SK-N-SH (cell line): ENCODE data around the gene PRICKLE3. TPM values are rescaled to one million over a fixed set of nuclear protein-coding genes. Genes with fewer than 3 reads are reported as not detected.

Experiments used
- CTCF ChIA-PET: fragments of 300-600, 350-600 bp; formaldehyde crosslinking; extraction: SDS; loops from one replicate; lab custom pipeline; 2021; lab: Yijun Ruan, JAX
- POLR2A ChIA-PET: fragments of 350-600 bp; sonication (Branson Sonifier 250); formaldehyde crosslinking; extraction: SDS; loops from one replicate; lab custom pipeline; 2020; ENCODE audit warnings: antibody characterized with exemption, inconsistent platforms; lab: Yijun Ruan, JAX
- DNase-seq: peaks from one replicate; pipeline ENCODE4 v3.0.0; 2012
- H2AFZ ChIP-seq: fragments of 200-600 bp; sonication (generic); 2 replicates; pipeline ENCODE4 v1.8.1; 2016; ENCODE audit warnings: antibody characterized with exemption, mild to moderate bottlenecking, low read depth
- H3F3A ChIP-seq: fragments of 200-600 bp; sonication (generic); replicated peaks from 2 replicates; pipeline ENCODE3; 2016; ENCODE audit warnings: antibody characterized with exemption, mild to moderate bottlenecking; ENCODE audit not compliant: insufficient read depth
- H3K27ac ChIP-seq, 2 experiments: fragments of 200-500 bp in 1 of 2; fragments of 200-600 bp in 1 of 2; sonication (Bioruptor generic) in 1 of 2; sonication (generic), shearing (Covaris generic) in 1 of 2; 2 replicates each; pipeline versions ENCODE4 v1.5.1 to v1.6.1; 2014 to 2016; ENCODE audit warnings: low read depth in 2 of 2, inconsistent platforms in 1 of 2, low read length in 1 of 2, mild to moderate bottlenecking in 1 of 2, mixed read lengths in 1 of 2
- H3K27me3 ChIP-seq: fragments of 200-600 bp; sonication (generic), shearing (Covaris generic); 2 replicates; pipeline ENCODE4 v1.6.1; 2016; ENCODE audit warnings: mixed run types; ENCODE audit not compliant: insufficient read depth
- H3K36me3 ChIP-seq, 2 experiments: fragments of 200-500 bp in 1 of 2; fragments of 200-600 bp in 1 of 2; sonication (Bioruptor generic) in 1 of 2; sonication (generic) in 1 of 2; replicated peaks in 1 of 2; 2 replicates each; pipeline versions ENCODE3 to v1.5.1; 2014 to 2016; ENCODE audit warnings: low read length in 1 of 2, mild to moderate bottlenecking in 1 of 2; ENCODE audit not compliant: insufficient read depth in 2 of 2, control insufficient read depth in 1 of 2
- H3K4me1 ChIP-seq, 2 experiments: fragments of 200-500 bp in 1 of 2; fragments of 200-600 bp in 1 of 2; sonication (Bioruptor generic) in 1 of 2; sonication (generic), shearing (Covaris generic) in 1 of 2; 2 replicates each; pipeline versions ENCODE4 v1.5.1 to v1.6.1; 2014 to 2016; ENCODE audit warnings: low read depth in 1 of 2, low read length in 1 of 2, mixed run types in 1 of 2; ENCODE audit not compliant: insufficient read depth in 2 of 2, control insufficient read depth in 1 of 2
- H3K4me2 ChIP-seq: fragments of 200-600 bp; sonication (generic), shearing (Covaris generic); 2 replicates; pipeline ENCODE4 v1.6.1; 2017; ENCODE audit warnings: mixed run types
- H3K4me3 ChIP-seq, 2 experiments: fragments of 200-500 bp in 1 of 2; fragments of 200-600 bp in 1 of 2; sonication (Bioruptor generic) in 1 of 2; sonication (generic), shearing (Covaris generic) in 1 of 2; 2 replicates each; pipeline versions ENCODE4 v1.5.1 to v1.8.1; 2014 to 2016; ENCODE audit warnings: low read depth in 2 of 2, inconsistent platforms in 1 of 2, low read length in 1 of 2, mild to moderate bottlenecking in 1 of 2, mixed read lengths in 1 of 2, moderate library complexity in 1 of 2
- H3K79me2 ChIP-seq: fragments of 200-600 bp; sonication (generic); 2 replicates; pipeline ENCODE4 v1.8.1; 2017; ENCODE audit warnings: mild to moderate bottlenecking; ENCODE audit not compliant: insufficient read depth
- H3K9ac ChIP-seq: fragments of 200-600 bp; sonication (generic); 2 replicates; pipeline ENCODE4 v1.6.1; 2017; ENCODE audit warnings: mixed run types
- H3K9me2 ChIP-seq: fragments of 200-600 bp; sonication (generic); 2 replicates; pipeline ENCODE4 v1.6.1; 2017; ENCODE audit warnings: mixed run types
- H3K9me3 ChIP-seq: fragments of 200-600 bp; sonication (generic); 2 replicates; pipeline ENCODE4 v1.6.1; 2017; ENCODE audit warnings: mixed run types, mild to moderate bottlenecking, moderate library complexity
- H4K20me1 ChIP-seq: fragments of 200-600 bp; sonication (generic); 2 replicates; pipeline ENCODE4 v1.6.1; 2017; ENCODE audit warnings: mild to moderate bottlenecking, mixed run types; ENCODE audit not compliant: insufficient read depth
- CHD2 ChIP-seq: fragments of 150-350 bp; IDR thresholded peaks from 2 replicates; pipeline ENCODE4 v1.6.1; 2018; ENCODE audit warnings: low read length; ENCODE audit not compliant: partially characterized antibody
- ELF1 ChIP-seq: IDR thresholded peaks from 2 replicates; pipeline ENCODE4 v1.4.0; 2012
- EP300 ChIP-seq, 2 experiments: IDR thresholded peaks; 2 replicates each; pipeline versions ENCODE4 v1.4.0 to v1.6.1; 2012; ENCODE audit warnings: borderline replicate concordance in 1 of 2, low read depth in 1 of 2, low read length in 1 of 2
- EZH2phosphoT487 ChIP-seq: fragments of 200-600 bp; sonication (generic); IDR thresholded peaks from 2 replicates; pipeline ENCODE4 v1.6.1; 2017; ENCODE audit warnings: low read depth, mixed run types, mild to moderate bottlenecking, antibody characterized with exemption, moderate library complexity, borderline replicate concordance
- FOSL2 ChIP-seq: IDR thresholded peaks from 2 replicates; pipeline ENCODE4 v1.4.0; 2012; ENCODE audit warnings: low read depth, mild to moderate bottlenecking, moderate library complexity, borderline replicate concordance
- FOXM1 ChIP-seq: IDR thresholded peaks from 2 replicates; pipeline ENCODE4 v1.4.0; 2012; ENCODE audit warnings: low read depth, mild to moderate bottlenecking
- GATA2 ChIP-seq: sonication (generic); formaldehyde crosslinking; IDR thresholded peaks from 2 replicates; pipeline ENCODE4 v1.5.0; 2020; ENCODE audit warnings: mild to moderate bottlenecking, missing genetic modification reagents
- IRF3 ChIP-seq: fragments of 150-350 bp; IDR thresholded peaks from 2 replicates; pipeline ENCODE4 v1.6.1; 2016; ENCODE audit warnings: mild to moderate bottlenecking, low read depth, low read length
- JUND ChIP-seq: IDR thresholded peaks from 2 replicates; pipeline ENCODE4 v1.4.0; 2012
- MAX ChIP-seq: IDR thresholded peaks from 2 replicates; pipeline ENCODE4 v1.4.0; 2012; ENCODE audit warnings: low read depth
- MEF2A ChIP-seq: IDR thresholded peaks from 2 replicates; pipeline ENCODE4 v1.4.0; 2012; ENCODE audit warnings: low read depth, borderline replicate concordance
- NFIC ChIP-seq: IDR thresholded peaks from 2 replicates; pipeline ENCODE4 v1.4.0; 2012; ENCODE audit warnings: borderline replicate concordance
- RAD21 ChIP-seq: IDR thresholded peaks from 2 replicates; pipeline ENCODE4 v1.6.1; 2012; ENCODE audit warnings: mild to moderate bottlenecking, low read length
- RCOR1 ChIP-seq: fragments of 150-350 bp; IDR thresholded peaks from 2 replicates; pipeline ENCODE4 v1.6.1; 2017; ENCODE audit warnings: antibody characterized with exemption, low read length
- RFX5 ChIP-seq: IDR thresholded peaks from 2 replicates; pipeline ENCODE4 v1.6.1; 2012; ENCODE audit warnings: mild to moderate bottlenecking, improper control_type of control experiment, low read length
- RXRA ChIP-seq: IDR thresholded peaks from 2 replicates; pipeline ENCODE4 v1.4.0; 2012; ENCODE audit warnings: low read depth, mild to moderate bottlenecking, borderline replicate concordance
- TAF1 ChIP-seq: IDR thresholded peaks from 2 replicates; pipeline ENCODE4 v1.6.1; 2012; ENCODE audit warnings: low read depth, mild to moderate bottlenecking, low read length, moderate library complexity, borderline replicate concordance
- TEAD4 ChIP-seq: IDR thresholded peaks from 2 replicates; pipeline ENCODE4 v1.4.0; 2012; ENCODE audit warnings: mild to moderate bottlenecking, borderline replicate concordance; ENCODE audit not compliant: insufficient read depth
- USF2 ChIP-seq: fragments of 150-350 bp; IDR thresholded peaks from 2 replicates; pipeline ENCODE4 v1.6.1; 2017; ENCODE audit warnings: antibody characterized with exemption, low read length, low read depth, borderline replicate concordance
- YY1 ChIP-seq: IDR thresholded peaks from 2 replicates; pipeline ENCODE4 v1.4.0; 2012; ENCODE audit warnings: low read depth, mild to moderate bottlenecking
- WGBS: methylation state at CpG from one replicate; pipeline ENCODE4 v1.1.6; 2017; ENCODE audit warnings: low lambda C conversion rate; 5-methylcytosine and 5-hydroxymethylcytosine counted together
- polyA plus RNA-seq, 3 experiments: library from polyadenylated mRNA; depleted of rRNA; stranded (reverse); fragments of >200 nt; gene quantifications; 2 replicates each; pipeline ENCODE4 v1.2.3, GENCODE V29; 2012

The PRICKLE3 gene
- polyA plus RNA-seq, 1 of the 3 experiments (the other 2 are of a cell fraction): 0.07 TPM

- Histone ChIP-seq H3K9me3 (no peaks in the 10 kb centered on the region), H3K27me3 (peaks cover 5% of the 10 kb centered on the region; the same call in 1 of the 2 replicates), H3K36me3 (no peaks in the 10 kb centered on the region), H3K79me2 (no peaks in the 10 kb centered on the region), H3K9me2 (no peaks in the 10 kb centered on the region), H3F3A (no peaks in the 10 kb centered on the region), H3K27ac (no peak overlapping the region), H3K9ac (no peak overlapping the region), H3K4me1 (no peaks in the 10 kb centered on the region; a peak in 1 of 4 replicates), H2AFZ (no peak overlapping the region), H3K4me3 (no peak overlapping the region), H3K4me2 (no peak overlapping the region), H4K20me1 (no peaks in the 10 kb centered on the region)
- no peak for DNase-seq
- ChIA-PET CTCF (no interaction called here), POLR2A (no interaction called here)
- TF ChIP-seq MAX (no peak), YY1 (no peak), ELF1 (no peak), RAD21 (no peak), IRF3 (no peak), FOSL2 (no peak), JUND (no peak), NFIC (no peak), TAF1 (no peak), FOXM1 (no peak), CHD2 (no peak), MEF2A (no peak), USF2 (no peak), RFX5 (no peak), GATA2 (no peak), TEAD4 (no peak), RCOR1 (no peak), EP300 (IDR thresholded peaks at IDR 0.05; ENCODE audit: borderline replicate concordance in 1 of 2, low read depth in 1 of 2, low read length in 1 of 2) (no peak), EZH2phosphoT487 (no peak), RXRA (no peak)
- 56% methylated on average over 10 of the region's 10 CpGs for WGBS
These were observed 1.4 kb upstream of the PRICKLE3 start for GRCh38 chrX:49187526-49187925.
